Parathyroid adenoma (tissue), 2 donors: Measurements from ENCODE around the gene IL27RA.

Source experiments
- H2AFZ ChIP-seq: fragments of 300-600 bp; sonication (generic); one replicate; pipeline ENCODE4 v1.7.0; 2017; ENCODE audit warnings: antibody characterized with exemption, mild to moderate bottlenecking
- H3K27ac ChIP-seq: fragments of 300-600 bp; sonication (generic); one replicate; pipeline ENCODE4 v1.7.0; 2017
- H3K27me3 ChIP-seq: fragments of 300-600 bp; sonication (generic); one replicate; pipeline ENCODE4 v1.7.0; 2017; ENCODE audit warnings: low read length; ENCODE audit not compliant: control insufficient read depth, insufficient read depth
- H3K36me3 ChIP-seq: fragments of 300-600 bp; sonication (generic); one replicate; pipeline ENCODE4 v1.7.0; 2017; ENCODE audit warnings: low read length; ENCODE audit not compliant: control insufficient read depth, insufficient read depth
- H3K4me1 ChIP-seq: fragments of 300-600 bp; sonication (generic); one replicate; pipeline ENCODE4 v1.7.0; 2017; ENCODE audit warnings: control low read depth
- H3K4me2 ChIP-seq: fragments of 300-600 bp; sonication (generic); one replicate; pipeline ENCODE4 v1.7.0; 2017; ENCODE audit warnings: low read length
- H3K4me3 ChIP-seq: fragments of 300-600 bp; sonication (generic); one replicate; pipeline ENCODE4 v1.7.0; 2017; ENCODE audit warnings: low read depth, low read length
- H3K79me2 ChIP-seq: fragments of 300-600 bp; sonication (generic); one replicate; pipeline ENCODE4 v1.7.0; 2017; ENCODE audit warnings: control low read depth
- H3K9ac ChIP-seq: fragments of 300-600 bp; sonication (generic); one replicate; pipeline ENCODE4 v1.7.0; 2017; ENCODE audit warnings: mild to moderate bottlenecking
- H3K9me3 ChIP-seq: fragments of 300-600 bp; sonication (generic); one replicate; pipeline ENCODE4 v1.7.0; 2017; ENCODE audit warnings: low read length; ENCODE audit not compliant: control insufficient read depth
- TF ChIP-seq, protein P1 (sequence below): fragments of 300-600 bp; sonication (generic); IDR thresholded peaks from one replicate; pipeline ENCODE4 v1.7.0; 2017; ENCODE audit warnings: antibody characterized with exemption, mild to moderate bottlenecking
- donor health status: primary hyperparathyroidism.

The IL27RA gene

GRCh38 chr19:14101003-14101545 is 69.5 kb downstream of the IL27RA start:
- H3K9ac ChIP-seq = no peak overlapping the region
- no peaks in the 10 kb centered on the region for H3K9me3 ChIP-seq
- no peaks in the 10 kb centered on the region for H3K36me3 ChIP-seq
- no peaks in the 10 kb centered on the region for H3K4me1 ChIP-seq
- H3K79me2 ChIP-seq = no peaks in the 10 kb centered on the region
- H3K4me2 ChIP-seq = no peak overlapping the region
- no peak overlapping the region for H3K4me3 ChIP-seq
- TF ChIP-seq, protein P1, sequence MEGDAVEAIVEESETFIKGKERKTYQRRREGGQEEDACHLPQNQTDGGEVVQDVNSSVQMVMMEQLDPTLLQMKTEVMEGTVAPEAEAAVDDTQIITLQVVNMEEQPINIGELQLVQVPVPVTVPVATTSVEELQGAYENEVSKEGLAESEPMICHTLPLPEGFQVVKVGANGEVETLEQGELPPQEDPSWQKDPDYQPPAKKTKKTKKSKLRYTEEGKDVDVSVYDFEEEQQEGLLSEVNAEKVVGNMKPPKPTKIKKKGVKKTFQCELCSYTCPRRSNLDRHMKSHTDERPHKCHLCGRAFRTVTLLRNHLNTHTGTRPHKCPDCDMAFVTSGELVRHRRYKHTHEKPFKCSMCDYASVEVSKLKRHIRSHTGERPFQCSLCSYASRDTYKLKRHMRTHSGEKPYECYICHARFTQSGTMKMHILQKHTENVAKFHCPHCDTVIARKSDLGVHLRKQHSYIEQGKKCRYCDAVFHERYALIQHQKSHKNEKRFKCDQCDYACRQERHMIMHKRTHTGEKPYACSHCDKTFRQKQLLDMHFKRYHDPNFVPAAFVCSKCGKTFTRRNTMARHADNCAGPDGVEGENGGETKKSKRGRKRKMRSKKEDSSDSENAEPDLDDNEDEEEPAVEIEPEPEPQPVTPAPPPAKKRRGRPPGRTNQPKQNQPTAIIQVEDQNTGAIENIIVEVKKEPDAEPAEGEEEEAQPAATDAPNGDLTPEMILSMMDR = no peak
- H3K27ac ChIP-seq = no peak overlapping the region
- H2AFZ ChIP-seq = no peak overlapping the region
- H3K27me3 ChIP-seq = no peaks in the 10 kb centered on the region

DNA sequence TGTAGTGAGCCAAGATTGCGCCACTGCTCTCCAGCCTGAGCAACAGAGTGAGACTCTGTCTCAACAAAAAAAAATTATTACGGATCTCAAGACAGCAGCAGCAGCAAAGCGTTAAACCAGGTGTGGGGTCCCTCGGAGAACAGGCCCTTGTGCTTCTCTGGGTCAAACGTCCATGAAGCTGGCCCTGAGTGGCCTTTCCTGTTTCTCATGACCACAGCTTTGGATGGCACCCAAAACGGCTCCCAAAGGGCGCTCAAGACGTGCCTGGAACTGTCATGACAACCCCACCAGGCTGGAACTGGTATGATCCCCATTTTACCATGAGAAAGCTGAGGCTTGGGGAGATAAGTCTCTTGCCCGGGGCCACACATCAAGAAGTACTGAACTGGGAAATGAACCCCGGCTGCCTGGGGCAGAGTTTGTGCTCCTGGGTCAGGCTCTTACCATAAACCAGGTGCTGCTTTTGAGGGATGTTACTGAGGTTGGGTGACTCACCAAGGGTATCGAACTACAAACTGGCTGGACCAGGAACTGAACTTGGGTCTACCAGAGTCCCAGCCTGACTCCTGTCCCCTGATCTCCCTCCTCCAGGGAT is 70.6 kb downstream of the IL27RA start:
- H3K27ac ChIP-seq = no peak overlapping the region
- H3K9ac ChIP-seq = no peak overlapping the region
- H2AFZ ChIP-seq = no peak overlapping the region
- no peaks in the 10 kb centered on the region for H3K9me3 ChIP-seq
- TF ChIP-seq, protein P1 = no peak
- no peak overlapping the region for H3K4me2 ChIP-seq
- H3K36me3 ChIP-seq = no peaks in the 10 kb centered on the region
- no peaks in the 10 kb centered on the region for H3K4me1 ChIP-seq
- no peaks in the 10 kb centered on the region for H3K27me3 ChIP-seq
- no peaks in the 10 kb centered on the region for H3K79me2 ChIP-seq
- H3K4me3 ChIP-seq = no peak overlapping the region

DNA sequence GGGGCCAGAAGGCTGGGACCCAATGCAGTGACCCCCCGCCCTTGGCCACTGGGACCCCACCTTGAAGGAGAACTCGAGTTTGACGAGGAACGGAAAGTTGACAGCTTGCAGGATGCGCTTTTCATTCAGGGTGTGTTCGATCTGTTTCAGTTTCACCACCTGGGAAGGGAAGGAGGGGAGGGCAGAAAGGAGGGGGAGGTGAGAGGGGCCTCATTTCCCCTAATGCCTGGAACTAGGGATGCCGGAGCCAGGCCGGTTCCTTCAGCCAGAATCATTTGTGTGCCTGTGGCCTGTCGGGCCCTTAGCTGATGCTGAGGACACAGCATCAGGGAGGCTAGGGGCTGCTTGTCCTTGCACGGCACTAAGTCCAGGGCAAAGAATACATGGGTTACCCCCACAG is 71.2 kb downstream of the IL27RA start:
- H3K27me3 ChIP-seq = no peaks in the 10 kb centered on the region
- no peak overlapping the region for H3K27ac ChIP-seq
- H3K36me3 ChIP-seq = no peaks in the 10 kb centered on the region
- no peaks in the 10 kb centered on the region for H3K9me3 ChIP-seq
- H3K4me2 ChIP-seq = no peak overlapping the region
- TF ChIP-seq, protein P1 = no peak
- H3K4me3 ChIP-seq = no peak overlapping the region
- H3K4me1 ChIP-seq = no peaks in the 10 kb centered on the region
- no peak overlapping the region for H2AFZ ChIP-seq
- no peak overlapping the region for H3K9ac ChIP-seq
- no peaks in the 10 kb centered on the region for H3K79me2 ChIP-seq
